ENCODE measurements around the gene G6PC1. TPM values are rescaled to one million over a fixed set of nuclear protein-coding genes. Genes with fewer than 3 reads are reported as not detected.

The G6PC1 gene
- total RNA-seq, 1 donor from 2014 or later = not detected

DNA sequence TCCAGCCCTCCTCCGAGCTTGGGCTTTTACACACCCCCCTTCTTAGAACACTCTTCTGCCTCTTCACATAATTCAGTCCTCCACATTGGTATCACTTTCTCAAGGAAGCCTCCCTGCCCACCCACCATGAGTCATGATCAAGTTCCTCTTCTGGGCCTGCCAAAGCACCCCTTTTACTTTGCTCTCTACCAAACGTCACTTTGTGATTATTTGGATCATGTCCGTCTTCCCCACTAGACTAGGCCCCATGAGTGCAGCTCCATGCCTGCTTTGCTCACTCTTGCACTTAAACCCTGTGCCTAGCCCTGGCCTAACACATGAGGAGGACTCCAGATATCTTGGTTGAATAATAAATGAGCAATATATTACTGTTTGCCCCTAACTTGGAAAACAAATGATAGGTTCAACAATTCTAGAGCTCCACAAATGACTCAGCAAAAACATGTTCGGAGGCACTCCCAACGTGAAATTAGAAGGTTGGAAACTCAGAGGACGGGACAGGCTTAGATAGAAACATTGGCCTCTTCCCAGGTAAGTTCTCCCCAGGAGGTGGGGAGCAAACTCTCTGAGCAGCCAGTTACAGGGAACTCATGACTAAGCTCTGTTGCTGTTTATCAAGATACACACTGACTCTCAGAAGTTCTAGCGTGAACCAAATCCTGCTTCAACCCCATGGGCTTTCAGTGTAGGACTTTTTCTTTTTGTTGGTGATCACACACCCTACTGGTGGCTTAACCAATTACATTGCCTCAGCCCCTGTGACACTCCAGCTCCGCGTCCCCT lies 28.3 kb downstream of the G6PC1 start:
- DNase-seq (ENCODE audit: extremely low spot score, unreplicated experiment) = no peak
- Mint-ChIP-seq H3K4me1 (ENCODE audit: unreplicated experiment) (peaks cover 12% of the 10 kb centered on the region), H3K9me3 (ENCODE audit: unreplicated experiment) (no peaks in the 10 kb centered on the region), H3K4me3 (ENCODE audit: unreplicated experiment) (no peak overlapping the region), H3K36me3 (ENCODE audit: unreplicated experiment) (no peaks in the 10 kb centered on the region), H3K27ac (ENCODE audit: unreplicated experiment) (peak overlapping the region; percentile 48), H3K27me3 (ENCODE audit: unreplicated experiment) (peaks cover 9% of the 10 kb centered on the region)
- TF ChIP-seq CTCF (IDR thresholded peaks at IDR 0.05) = peak; percentile 53

GRCh38 chr17:42929497-42929844 lies 28.9 kb downstream of the G6PC1 start:
- no peak for DNase-seq (ENCODE audit: extremely low spot score, unreplicated experiment)
- H3K27me3 Mint-ChIP-seq (ENCODE audit: unreplicated experiment) = peaks cover 13% of the 10 kb centered on the region
- no peaks in the 10 kb centered on the region for H3K9me3 Mint-ChIP-seq (ENCODE audit: unreplicated experiment)
- H3K4me3 Mint-ChIP-seq (ENCODE audit: unreplicated experiment) = no peak overlapping the region
- peaks cover 12% of the 10 kb centered on the region for H3K4me1 Mint-ChIP-seq (ENCODE audit: unreplicated experiment)
- TF ChIP-seq CTCF (IDR thresholded peaks at IDR 0.05) = no peak
- no peak overlapping the region for H3K27ac Mint-ChIP-seq (ENCODE audit: unreplicated experiment)
- H3K36me3 Mint-ChIP-seq (ENCODE audit: unreplicated experiment) = no peaks in the 10 kb centered on the region

DNA sequence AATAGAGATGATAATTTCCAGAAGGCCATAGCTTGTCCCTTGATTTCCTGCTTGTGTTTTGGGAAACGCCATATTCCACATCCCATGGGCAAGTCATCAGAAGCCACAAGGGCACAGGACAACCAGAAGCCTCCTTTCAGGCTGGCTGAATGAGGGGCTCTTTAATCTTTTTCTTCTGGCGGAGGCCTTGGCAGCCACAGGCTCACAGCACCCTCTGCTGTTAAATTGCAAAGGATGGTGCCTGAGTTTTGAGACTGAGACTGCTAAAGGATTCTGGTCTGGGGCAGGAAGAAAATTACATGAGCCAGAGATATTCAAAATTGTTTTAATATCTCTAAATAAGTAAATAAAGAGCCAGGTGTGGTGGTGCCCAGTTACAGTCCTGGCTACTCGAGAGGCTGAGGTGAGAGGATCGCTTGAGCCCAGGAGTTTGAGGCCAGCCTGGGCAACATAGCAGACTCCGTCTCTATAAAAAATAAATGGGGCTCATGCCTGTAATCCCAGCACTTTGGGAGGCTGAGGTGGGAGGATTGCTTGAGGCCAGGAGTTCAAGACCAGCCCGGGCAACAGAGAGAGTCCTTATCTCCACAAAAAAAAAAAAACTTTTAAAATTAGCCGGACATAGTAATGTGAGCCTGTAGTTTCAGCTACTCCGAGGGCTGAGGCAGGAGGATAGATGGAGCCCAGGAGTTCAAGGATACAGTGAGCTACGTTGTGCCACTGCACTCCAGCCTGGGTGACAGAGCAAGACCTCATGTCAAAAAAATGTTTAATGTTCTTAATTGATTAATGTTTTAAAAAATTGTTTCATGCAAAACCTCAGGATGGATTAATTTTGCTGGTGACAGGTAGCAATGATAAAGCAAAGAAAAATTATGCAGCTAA lies 37.4 kb downstream of the G6PC1 start:
- H3K4me3 Mint-ChIP-seq (ENCODE audit: unreplicated experiment) = no peak overlapping the region
- no peak for DNase-seq (ENCODE audit: extremely low spot score, unreplicated experiment)
- no peaks in the 10 kb centered on the region for H3K9me3 Mint-ChIP-seq (ENCODE audit: unreplicated experiment)
- H3K4me1 Mint-ChIP-seq (ENCODE audit: unreplicated experiment) = no peaks in the 10 kb centered on the region
- H3K36me3 Mint-ChIP-seq (ENCODE audit: unreplicated experiment) = no peaks in the 10 kb centered on the region
- TF ChIP-seq CTCF (IDR thresholded peaks at IDR 0.05) = peak; percentile 76
- H3K27me3 Mint-ChIP-seq (ENCODE audit: unreplicated experiment) = peaks cover 32% of the 10 kb centered on the region
- H3K27ac Mint-ChIP-seq (ENCODE audit: unreplicated experiment) = no peak overlapping the region

DNA sequence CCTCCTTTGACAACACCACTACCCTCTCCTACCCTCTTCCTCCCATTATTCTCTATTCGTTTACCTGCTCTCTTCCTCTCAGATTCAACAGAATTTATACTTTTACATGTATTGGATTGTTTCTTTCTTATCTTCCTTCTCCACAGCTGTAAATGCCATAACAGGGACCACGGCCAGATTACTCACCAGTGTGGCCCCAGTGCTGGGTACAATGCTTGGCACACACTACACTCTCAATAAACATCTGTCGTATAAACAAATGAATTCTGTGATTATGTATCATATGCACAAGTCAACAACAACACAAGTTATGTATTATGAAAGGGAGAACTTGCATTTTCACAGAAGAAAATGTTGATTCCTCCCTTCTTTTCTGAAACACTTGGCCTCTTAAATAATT lies 43.6 kb downstream of the G6PC1 start:
- no peak for TF ChIP-seq CTCF (IDR thresholded peaks at IDR 0.05)

GRCh38 chr17:42946812-42947211 lies 46.2 kb downstream of the G6PC1 start:
- TF ChIP-seq CTCF (IDR thresholded peaks at IDR 0.05) = no peak
- no peaks in the 10 kb centered on the region for H3K4me1 Mint-ChIP-seq (ENCODE audit: unreplicated experiment)
- H3K27ac Mint-ChIP-seq (ENCODE audit: unreplicated experiment) = no peak overlapping the region
- H3K4me3 Mint-ChIP-seq (ENCODE audit: unreplicated experiment) = no peak overlapping the region
- DNase-seq (ENCODE audit: extremely low spot score, unreplicated experiment) = no peak
- H3K27me3 Mint-ChIP-seq (ENCODE audit: unreplicated experiment) = no peaks in the 10 kb centered on the region
- H3K36me3 Mint-ChIP-seq (ENCODE audit: unreplicated experiment) = peaks cover 23% of the 10 kb centered on the region
- H3K9me3 Mint-ChIP-seq (ENCODE audit: unreplicated experiment) = no peaks in the 10 kb centered on the region

More for the DNA sequence above, 43.6 kb downstream of the G6PC1 start:
- Mint-ChIP-seq H3K27ac (ENCODE audit: unreplicated experiment) (no peak overlapping the region), H3K4me3 (ENCODE audit: unreplicated experiment) (no peak overlapping the region), H3K36me3 (ENCODE audit: unreplicated experiment) (peaks cover 3% of the 10 kb centered on the region), H3K27me3 (ENCODE audit: unreplicated experiment) (peaks cover 12% of the 10 kb centered on the region), H3K9me3 (ENCODE audit: unreplicated experiment) (no peaks in the 10 kb centered on the region), H3K4me1 (ENCODE audit: unreplicated experiment) (no peaks in the 10 kb centered on the region)
- DNase-seq (ENCODE audit: extremely low spot score, unreplicated experiment) = no peak
